IPS-15b (cell line): ENCODE results near the gene NRGN.

Experiments used
- H3K27me3 ChIP-seq: one replicate; pipeline ENCODE4 v1.6.1; 2013; ENCODE audit warnings: low read length; ENCODE audit not compliant: control insufficient read depth, insufficient read depth
- H3K36me3 ChIP-seq: one replicate; pipeline ENCODE4 v1.6.1; 2013; ENCODE audit warnings: low read length; ENCODE audit not compliant: control insufficient read depth, insufficient read depth
- H3K4me1 ChIP-seq: one replicate; pipeline ENCODE4 v1.6.1; 2013; ENCODE audit warnings: mild to moderate bottlenecking, low read length; ENCODE audit not compliant: control insufficient read depth, insufficient read depth
- H3K4me3 ChIP-seq: one replicate; pipeline ENCODE4 v1.5.1; 2013; ENCODE audit warnings: low read depth, low read length
- H3K9ac ChIP-seq: one replicate; pipeline ENCODE4 v1.6.1; 2013; ENCODE audit warnings: low read depth, mild to moderate bottlenecking, low read length
- H3K9me3 ChIP-seq: one replicate; pipeline ENCODE4 v1.6.1; 2013; ENCODE audit warnings: mild to moderate bottlenecking, low read length; ENCODE audit not compliant: control insufficient read depth, insufficient read depth

Gene NRGN

GRCh38 chr11:124752471-124753102 is 12.8 kb downstream of the NRGN start:
- no peaks in the 10 kb centered on the region for H3K9me3 ChIP-seq
- H3K36me3 ChIP-seq = no peaks in the 10 kb centered on the region
- peak overlapping the region; percentile 37 for H3K4me3 ChIP-seq
- H3K9ac ChIP-seq = no peak overlapping the region
- peaks cover 6% of the 10 kb centered on the region for H3K4me1 ChIP-seq
- H3K27me3 ChIP-seq = peaks cover 100% of the 10 kb centered on the region

- Histone ChIP-seq H3K9me3 (no peaks in the 10 kb centered on the region), H3K4me1 (peaks cover 5% of the 10 kb centered on the region), H3K27me3 (peaks cover 100% of the 10 kb centered on the region), H3K4me3 (no peak overlapping the region), H3K36me3 (no peaks in the 10 kb centered on the region), H3K9ac (no peak overlapping the region)
These were observed 13.5 kb downstream of the NRGN start for GRCh38 chr11:124753205-124753604.

GRCh38 chr11:124753624-124754023 is 13.9 kb downstream of the NRGN start:
- Histone ChIP-seq H3K9me3 (no peaks in the 10 kb centered on the region), H3K27me3 (peaks cover 99% of the 10 kb centered on the region), H3K4me1 (peaks cover 5% of the 10 kb centered on the region), H3K36me3 (no peaks in the 10 kb centered on the region), H3K4me3 (no peak overlapping the region), H3K9ac (no peak overlapping the region)

- Histone ChIP-seq H3K9ac (no peak overlapping the region), H3K9me3 (no peaks in the 10 kb centered on the region), H3K27me3 (peaks cover 99% of the 10 kb centered on the region), H3K4me1 (peaks cover 5% of the 10 kb centered on the region), H3K4me3 (no peak overlapping the region), H3K36me3 (no peaks in the 10 kb centered on the region)
These were observed 14.6 kb downstream of the NRGN start for GRCh38 chr11:124754309-124754708.

DNA sequence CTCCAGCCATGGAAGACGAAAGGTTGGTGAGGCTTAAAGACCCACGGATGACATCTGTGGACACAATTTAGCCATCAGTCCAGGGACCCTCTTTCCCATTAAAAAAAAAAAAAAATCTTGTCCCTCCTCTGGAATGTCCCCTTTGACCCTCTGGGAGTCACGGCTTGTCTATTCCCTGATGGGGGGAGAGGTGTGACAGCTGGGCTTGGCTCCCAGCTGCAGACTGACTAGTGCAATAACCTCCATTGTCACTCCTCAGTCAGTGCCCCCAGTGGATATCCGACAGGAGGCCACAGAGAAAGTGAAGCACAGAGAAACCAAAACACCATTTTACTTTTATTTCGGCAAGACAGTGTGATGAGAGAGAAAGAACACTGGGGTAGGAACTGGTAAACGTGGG is 15.0 kb downstream of the NRGN start:
- H3K27me3 ChIP-seq = peaks cover 99% of the 10 kb centered on the region
- H3K4me1 ChIP-seq = peaks cover 5% of the 10 kb centered on the region
- H3K9ac ChIP-seq = no peak overlapping the region
- H3K9me3 ChIP-seq = no peaks in the 10 kb centered on the region
- no peaks in the 10 kb centered on the region for H3K36me3 ChIP-seq
- H3K4me3 ChIP-seq = no peak overlapping the region

DNA sequence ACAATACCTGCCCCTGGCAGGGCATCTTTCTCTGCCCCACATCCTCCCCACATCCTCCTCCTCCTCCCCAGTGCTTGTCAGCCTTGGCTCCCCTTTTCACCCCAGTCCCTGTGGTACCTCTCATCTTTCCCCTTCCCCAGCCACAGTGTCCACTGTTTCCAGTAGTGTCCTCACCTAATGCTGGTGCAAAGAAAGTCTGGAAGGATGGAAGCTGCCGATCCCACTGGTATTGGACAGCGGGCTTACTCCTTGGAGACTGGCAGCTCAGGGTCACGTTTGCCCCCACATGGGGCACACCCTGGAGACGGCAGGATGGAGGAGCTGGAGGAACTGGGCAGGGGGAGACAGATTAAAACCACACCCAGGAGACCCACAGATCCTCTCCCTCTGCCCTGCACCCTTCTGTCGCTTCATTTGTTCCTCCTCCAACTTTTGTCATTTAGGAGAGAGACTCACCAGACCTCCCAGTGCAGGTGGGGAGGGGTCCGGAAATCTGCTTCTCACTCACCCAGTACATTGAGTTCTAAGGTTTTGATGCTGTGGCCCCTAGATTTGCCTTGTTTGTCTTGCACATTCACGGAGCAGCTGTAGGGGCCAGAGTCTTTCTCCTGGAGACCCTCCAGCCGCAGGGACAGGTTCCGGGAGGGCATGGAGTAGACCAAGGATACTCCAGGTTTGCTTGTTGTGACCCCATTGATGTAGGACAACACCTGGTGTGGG is 16.5 kb downstream of the NRGN start:
- Histone ChIP-seq H3K4me1 (peaks cover 12% of the 10 kb centered on the region), H3K36me3 (no peaks in the 10 kb centered on the region), H3K4me3 (no peak overlapping the region), H3K9me3 (no peaks in the 10 kb centered on the region), H3K9ac (no peak overlapping the region), H3K27me3 (peaks cover 99% of the 10 kb centered on the region)

GRCh38 chr11:124756753-124757227 is 17.0 kb downstream of the NRGN start:
- Histone ChIP-seq H3K9ac (no peak overlapping the region), H3K4me3 (no peak overlapping the region), H3K36me3 (no peaks in the 10 kb centered on the region), H3K27me3 (peaks cover 99% of the 10 kb centered on the region), H3K9me3 (no peaks in the 10 kb centered on the region), H3K4me1 (peaks cover 14% of the 10 kb centered on the region)

DNA sequence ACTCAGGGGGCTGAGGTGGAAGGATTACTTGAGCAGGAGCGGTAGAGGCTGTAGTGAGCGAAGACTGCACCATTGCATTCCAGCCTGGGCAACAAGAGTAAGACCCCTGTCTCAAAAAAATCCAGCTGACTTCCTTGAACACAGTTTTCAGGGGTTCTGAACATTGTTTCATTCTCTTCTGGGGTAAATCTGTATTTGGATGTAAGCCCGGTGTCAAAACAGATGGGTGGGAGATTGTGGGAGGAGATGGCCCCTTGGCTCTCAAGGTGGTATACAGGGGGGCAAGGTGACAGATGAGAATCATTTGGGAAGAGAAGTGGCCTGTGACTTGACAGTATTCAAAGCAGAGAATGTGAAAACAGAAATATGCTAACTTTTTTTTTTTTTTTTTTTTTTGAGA is 17.6 kb downstream of the NRGN start:
- no peak overlapping the region for H3K9ac ChIP-seq
- H3K4me1 ChIP-seq = peaks cover 13% of the 10 kb centered on the region
- peaks cover 99% of the 10 kb centered on the region for H3K27me3 ChIP-seq
- H3K4me3 ChIP-seq = no peak overlapping the region
- H3K36me3 ChIP-seq = no peaks in the 10 kb centered on the region
- no peaks in the 10 kb centered on the region for H3K9me3 ChIP-seq

GRCh38 chr11:124758355-124759265 is 18.9 kb downstream of the NRGN start:
- Histone ChIP-seq H3K4me3 (peak overlapping the region; percentile 48), H3K9ac (no peak overlapping the region), H3K27me3 (peaks cover 91% of the 10 kb centered on the region), H3K9me3 (no peaks in the 10 kb centered on the region), H3K4me1 (peaks cover 11% of the 10 kb centered on the region), H3K36me3 (no peaks in the 10 kb centered on the region)

DNA sequence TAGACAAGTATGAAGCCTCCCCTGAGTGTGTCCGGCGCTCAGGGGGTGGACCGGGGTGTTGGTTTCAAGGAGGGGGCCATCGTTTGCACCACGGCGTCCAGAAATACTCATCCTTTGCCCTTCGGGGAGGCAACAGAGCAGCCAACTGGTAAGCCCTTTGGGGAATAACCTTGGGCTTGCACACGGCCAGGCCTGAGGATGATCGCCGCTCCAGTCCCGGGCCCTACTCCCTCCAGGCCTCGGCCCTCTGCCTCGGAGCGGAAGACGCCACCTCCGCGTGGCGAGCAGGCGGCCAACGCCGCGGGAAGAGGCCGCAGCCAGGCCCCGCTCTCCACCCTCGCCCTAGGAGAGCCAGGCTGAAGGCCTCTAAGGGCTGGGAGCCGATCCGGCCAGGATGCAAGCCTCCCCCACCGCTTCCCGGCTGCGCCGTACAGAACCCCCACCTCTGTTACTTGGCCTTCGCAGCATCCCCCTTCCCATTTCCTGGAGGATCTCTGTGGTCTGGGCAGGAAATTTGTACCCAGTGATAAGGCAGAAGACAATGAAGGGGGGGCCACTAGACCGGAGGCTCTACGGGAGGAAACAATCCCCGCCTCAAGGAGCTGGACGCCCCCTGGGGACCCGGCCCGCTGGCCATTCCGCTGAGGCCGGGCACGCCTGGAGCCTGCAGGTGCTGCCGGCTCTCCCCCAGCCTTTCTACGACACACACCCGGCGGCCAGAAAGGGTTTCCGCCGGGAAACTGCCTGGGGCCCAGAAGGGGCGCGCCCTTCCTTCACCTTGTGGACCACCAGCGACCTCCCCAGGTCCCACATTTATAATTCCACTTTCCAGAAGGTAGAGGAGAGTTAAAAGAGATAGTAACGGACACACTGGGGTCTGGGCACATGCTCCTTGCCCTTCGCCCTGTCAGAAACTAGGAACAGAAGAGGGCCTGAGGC is 19.8 kb downstream of the NRGN start:
- H3K36me3 ChIP-seq = no peaks in the 10 kb centered on the region
- peaks cover 11% of the 10 kb centered on the region for H3K4me1 ChIP-seq
- peak overlapping the region; percentile 65 for H3K4me3 ChIP-seq
- no peaks in the 10 kb centered on the region for H3K9me3 ChIP-seq
- no peak overlapping the region for H3K9ac ChIP-seq
- H3K27me3 ChIP-seq = peaks cover 82% of the 10 kb centered on the region

GRCh38 chr11:124760205-124760652 is 20.5 kb downstream of the NRGN start:
- no peaks in the 10 kb centered on the region for H3K9me3 ChIP-seq
- H3K36me3 ChIP-seq = no peaks in the 10 kb centered on the region
- peaks cover 75% of the 10 kb centered on the region for H3K27me3 ChIP-seq
- peaks cover 11% of the 10 kb centered on the region for H3K4me1 ChIP-seq
- peak overlapping the region; percentile 65 for H3K4me3 ChIP-seq
- no peak overlapping the region for H3K9ac ChIP-seq
